A549 (cell line): ENCODE data around the gene PIK3R4. TPM values are rescaled to one million over a fixed set of nuclear protein-coding genes. Genes with fewer than 3 reads are reported as not detected.

Source experiments
- ATAC-seq, 2 experiments: fragments of 200-7000 bp in 1 of 2; fragments of >200 bp in 1 of 2; cut with Nextera tagmentation in 1 of 2; cut with Tn5 transposase in 1 of 2; 3 replicates each; pipeline versions ENCODE4 v1.8.0 to v1.9.1; 2018 to 2020; ENCODE audit warnings: mild to moderate bottlenecking in 1 of 2, moderate library complexity in 1 of 2
- CTCF ChIA-PET: fragments of 300-600 bp; sonication (Branson Sonifier 250); formaldehyde crosslinking; extraction: SDS; loops from one replicate; lab custom pipeline; 2021; ENCODE audit warnings: antibody characterized with exemption, inconsistent platforms; lab: Yijun Ruan, JAX
- POLR2A ChIA-PET: fragments of 350-600 bp; formaldehyde crosslinking; extraction: SDS; loops from one replicate; lab custom pipeline; 2021; ENCODE audit warnings: antibody characterized with exemption, inconsistent platforms; lab: Yijun Ruan, JAX
- DNase-seq, 2 experiments: peaks; one replicate each; pipeline versions ENCODE4 v3.0.0 to v3.0.0-alpha.2; 2011 to 2016; ENCODE audit warnings: low read depth in 1 of 2, low spot score in 1 of 2
- FAIRE-seq: peaks from 2 replicates; lab custom pipeline; 2011; peaks lifted over from hg19 to GRCh38; lab: Jason Lieb, UNC
- H3K27ac ChIP-seq, 2 experiments: fragments of >200 bp; sonication (Bioruptor Twin); formaldehyde crosslinking; 3 replicates each; pipeline ENCODE4 v1.5.1; 2016 to 2017
- H3K4me1 ChIP-seq: fragments of >200 bp; sonication (Bioruptor Twin); formaldehyde crosslinking; 3 replicates; pipeline ENCODE4 v1.6.1; 2016
- H3K4me2 ChIP-seq: fragments of >200 bp; sonication (Bioruptor Twin); formaldehyde crosslinking; 3 replicates; pipeline ENCODE4 v1.6.1; 2016
- H3K4me3 ChIP-seq: fragments of >200 bp; sonication (Bioruptor Twin); formaldehyde crosslinking; 3 replicates; pipeline ENCODE4 v1.5.1; 2016
- H3K9me3 ChIP-seq: fragments of >200 bp; sonication (Bioruptor Twin); formaldehyde crosslinking; 3 replicates; pipeline ENCODE4 v1.6.1; 2016
- BCL3 ChIP-seq: fragments of >200 bp; sonication (Bioruptor Twin); formaldehyde crosslinking; IDR thresholded peaks from 3 replicates; pipeline ENCODE4 v1.6.1; 2016
- CEBPB ChIP-seq, 2 experiments: fragments of >200 bp in 1 of 2; sonication (Bioruptor Twin) in 1 of 2; formaldehyde crosslinking in 1 of 2; IDR thresholded peaks; 2 replicates each; pipeline ENCODE4 v1.6.1; 2012 to 2016
- CHD2 ChIP-seq: fragments of 150-350 bp; IDR thresholded peaks from 2 replicates; pipeline ENCODE4 v1.6.1; 2014; ENCODE audit warnings: low read length; ENCODE audit not compliant: partially characterized antibody
- CHD4 ChIP-seq: fragments of 200-600 bp; sonication (generic); IDR thresholded peaks from 2 replicates; pipeline ENCODE4 v1.6.1; 2016; ENCODE audit warnings: antibody characterized with exemption, mild to moderate bottlenecking, borderline replicate concordance
- EHF ChIP-seq: fragments of 250-450 bp; sonication (Bioruptor Pico); IDR thresholded peaks from 2 replicates; pipeline ENCODE4 v1.5.0; 2020; ENCODE audit warnings: mild to moderate bottlenecking
- EP300 ChIP-seq, 2 experiments: fragments of >200 bp; sonication (Bioruptor Twin); formaldehyde crosslinking; IDR thresholded peaks; 2 replicates in 1 of 2; 3 replicates in 1 of 2; pipeline ENCODE4 v1.6.1; 2016 to 2017
- HDAC2 ChIP-seq: fragments of 200-600 bp; sonication (generic); IDR thresholded peaks from 2 replicates; pipeline ENCODE4 v1.6.1; 2016
- HES2 ChIP-seq: fragments of >200 bp; sonication (Bioruptor Twin); formaldehyde crosslinking; IDR thresholded peaks from 2 replicates; pipeline ENCODE4 v1.6.1; 2016
- HEYL ChIP-seq: fragments of 250-450 bp; sonication (Bioruptor Pico); IDR thresholded peaks from 2 replicates; pipeline ENCODE4 v1.8.0; 2021; ENCODE audit warnings: mild to moderate bottlenecking, moderate library complexity
- HMGXB4 ChIP-seq: fragments of 250-450 bp; sonication (Bioruptor Pico); IDR thresholded peaks from 2 replicates; pipeline ENCODE4 v1.5.0; 2021; ENCODE audit warnings: mild to moderate bottlenecking, moderate library complexity, borderline replicate concordance
- JUNB ChIP-seq: fragments of >200 bp; sonication (Bioruptor Twin); formaldehyde crosslinking; IDR thresholded peaks from 2 replicates; pipeline ENCODE4 v1.6.1; 2016
- KDM1A ChIP-seq: fragments of 200-600 bp; sonication (generic); IDR thresholded peaks from 2 replicates; pipeline ENCODE4 v1.6.1; 2016; ENCODE audit warnings: low read depth, mild to moderate bottlenecking
- NFE2L2 ChIP-seq: fragments of 150-350 bp; conservative IDR thresholded peaks from 2 replicates; pipeline ENCODE4 v1.6.1; 2014; ENCODE audit warnings: low read length
- NPAS2 ChIP-seq: fragments of 250-450 bp; sonication (Bioruptor Pico); IDR thresholded peaks from 2 replicates; pipeline ENCODE4 v1.8.0; 2022; ENCODE audit warnings: mild to moderate bottlenecking, moderate library complexity, borderline replicate concordance
- PHF8 ChIP-seq: fragments of 200-600 bp; sonication (generic); IDR thresholded peaks from 2 replicates; pipeline ENCODE4 v1.6.1; 2016; ENCODE audit warnings: low read depth, mild to moderate bottlenecking, antibody characterized with exemption, moderate library complexity, borderline replicate concordance
- POLR2A ChIP-seq: IDR thresholded peaks from 2 replicates; pipeline ENCODE4 v1.6.1; 2012; ENCODE audit warnings: mild to moderate bottlenecking, low read length
- RARB ChIP-seq: fragments of 250-450 bp; sonication (Bioruptor Pico); IDR thresholded peaks from 2 replicates; pipeline ENCODE4 v1.8.0; 2021; ENCODE audit warnings: mild to moderate bottlenecking, moderate library complexity
- SMC3 ChIP-seq: fragments of >200 bp; sonication (Bioruptor Twin); formaldehyde crosslinking; IDR thresholded peaks from 3 replicates; pipeline ENCODE4 v1.6.1; 2018; ENCODE audit warnings: inconsistent platforms
- TFCP2L1 ChIP-seq: fragments of 250-450 bp; sonication (Bioruptor Pico); IDR thresholded peaks from 2 replicates; pipeline ENCODE4 v1.5.0; 2021; ENCODE audit warnings: mild to moderate bottlenecking
- USF2 ChIP-seq: fragments of 450-650 bp; IDR thresholded peaks from 2 replicates; pipeline ENCODE4 v1.6.1; 2014; ENCODE audit warnings: antibody characterized with exemption
- ZC3H11A ChIP-seq: fragments of 450-650 bp; IDR thresholded peaks from 2 replicates; pipeline ENCODE4 v1.6.1; 2014; ENCODE audit warnings: antibody characterized with exemption, mild to moderate bottlenecking
- ZFP36 ChIP-seq: fragments of 450-650 bp; IDR thresholded peaks from 2 replicates; pipeline ENCODE4 v1.6.1; 2014; ENCODE audit warnings: borderline replicate concordance; ENCODE audit not compliant: partially characterized antibody
- ZNF302 ChIP-seq: fragments of 250-450 bp; sonication (Bioruptor Pico); IDR thresholded peaks from 2 replicates; pipeline ENCODE4 v1.9.0; 2021; ENCODE audit warnings: inconsistent platforms, mild to moderate bottlenecking, moderate library complexity
- WGBS: methylation state at CpG from one replicate; pipeline ENCODE4 v1.1.6; 2017; ENCODE audit errors: missing lambda C conversion rate; 5-methylcytosine and 5-hydroxymethylcytosine counted together
- polyA plus RNA-seq, 4 experiments: library from polyadenylated mRNA; depleted of rRNA in 3 of 4; stranded (reverse); fragments of >200 nt; fragmentation: RNase III in 1 of 4; extraction: RNeasy Plus Mini Kit Qiagen cat#74134 plus additional on column Dnase treatment in 1 of 4; gene quantifications; 2 replicates in 3 of 4; 3 replicates in 1 of 4; pipeline ENCODE4 v1.2.3, GENCODE V29; 2011 to 2017

The PIK3R4 gene
- polyA plus RNA-seq, 2 of the 4 experiments (the other 2 are of a cell fraction), result 18.2 to 27.8 TPM

GRCh38 chr3:130731817-130732216, 14.8 kb downstream of the PIK3R4 start:
- POLR2A ChIA-PET, result no interaction called here
- no peaks in the 10 kb centered on the region for H3K4me1 ChIP-seq
- whole genome bisulfite sequencing, result 93% methylated on average over 6 of the region's 6 CpGs
- no peak for TF ChIP-seq PHF8
- TF ChIP-seq NFE2L2, result no peak
- TF ChIP-seq JUNB, result no peak
- TF ChIP-seq, all 56 proteins: peak for 0
- H3K4me3 ChIP-seq, result no peak overlapping the region
- CTCF ChIA-PET, result interaction anchor here (0.7 kb wide), 1 partner anchor 28 kb away, joined by 3 read pairs; no protein-coding TSS in a partner anchor
- H3K27ac ChIP-seq, result no peak overlapping the region
- FAIRE-seq (no peak), ATAC-seq (no peak), DNase-seq (no peak)
- H3K4me2 ChIP-seq, result no peak overlapping the region
- no peaks in the 10 kb centered on the region for H3K9me3 ChIP-seq

- WGBS, result 82% methylated on average over 2 of the region's 2 CpGs
- no peak for FAIRE-seq
- DNase-seq, result no peak
- ATAC-seq, result no peak
- H3K9me3 ChIP-seq, result no peaks in the 10 kb centered on the region
- peaks cover 5% of the 10 kb centered on the region; the same call in 2 of the 3 replicates for H3K4me1 ChIP-seq
- POLR2A ChIA-PET, result no interaction called here
- H3K27ac ChIP-seq, result no peak overlapping the region
- H3K4me2 ChIP-seq, result no peak overlapping the region
- CTCF ChIA-PET, result interaction anchor here (1.2 kb wide), 1 partner anchor 28 kb away, joined by 3 read pairs; no protein-coding TSS in a partner anchor
- no peak overlapping the region for H3K4me3 ChIP-seq
- no peak for TF ChIP-seq ZC3H11A
- no peak for TF ChIP-seq CEBPB (IDR thresholded peaks at IDR 0.05)
- no peak for TF ChIP-seq ZFP36
- TF ChIP-seq EHF (CRISPR knock-in tag), result no peak
- no peak for TF ChIP-seq EP300 (IDR thresholded peaks at IDR 0.05)
- no peak for TF ChIP-seq CHD4
- TF ChIP-seq CHD2, result no peak
- TF ChIP-seq ZNF302 (CRISPR knock-in tag), result no peak
- no peak for TF ChIP-seq HDAC2
- no peak for TF ChIP-seq NPAS2 (CRISPR knock-in tag)
- no peak for TF ChIP-seq TFCP2L1 (CRISPR knock-in tag)
- TF ChIP-seq RARB, result no peak
- TF ChIP-seq USF2, result no peak
- TF ChIP-seq HES2, result no peak
- no peak for TF ChIP-seq HMGXB4 (CRISPR knock-in tag)
- no peak for TF ChIP-seq BCL3
- TF ChIP-seq HEYL (CRISPR knock-in tag), result no peak
- TF ChIP-seq POLR2A, result no peak
- TF ChIP-seq KDM1A, result no peak
- no peak for TF ChIP-seq SMC3
These were observed 17.5 kb downstream of the PIK3R4 start for GRCh38 chr3:130729154-130729553.
